Endometrium (tissue), 2 donors: ENCODE measurements around the gene NOSTRIN.
"Not testable (repeated sequence)": the region's sequence is repeated elsewhere in the genome, so short reads cannot be mapped to it uniquely, and the experiment has no call there.

Experiments used
- FAIRE-seq: peaks from 2 replicates; lab custom pipeline; 2012; peaks lifted over from hg19 to GRCh38; lab: Jason Lieb, UNC
- donor health status: control.
- donor health status: control.

The NOSTRIN gene

GRCh38 chr2:168819050-168819715, 16.7 kb downstream of the NOSTRIN start:
- no peak for FAIRE-seq

GRCh38 chr2:168819829-168820489, 17.5 kb downstream of the NOSTRIN start:
- FAIRE-seq = no peak

DNA sequence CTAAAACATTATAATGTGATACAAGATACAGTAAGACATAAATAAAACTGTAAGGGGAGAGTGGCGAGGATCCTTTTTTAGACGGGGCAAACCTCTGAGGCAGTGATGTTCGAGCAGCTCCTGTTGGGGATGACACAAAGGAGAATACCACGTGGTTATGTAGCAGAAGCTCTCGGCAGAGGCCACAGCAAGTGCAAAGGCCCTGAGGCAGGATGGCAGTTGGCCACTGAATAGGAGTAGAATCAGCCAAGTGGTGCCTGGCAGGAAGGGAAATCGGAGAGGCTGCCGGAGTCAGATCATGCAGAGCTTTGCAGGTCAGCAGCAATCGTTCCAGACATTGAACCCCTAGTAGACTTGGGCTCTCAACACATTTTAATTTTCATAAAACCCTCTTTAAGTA, 19.1 kb downstream of the NOSTRIN start:
- FAIRE-seq = no peak

- FAIRE-seq = no peak
Observed at GRCh38 chr2:168821992-168822391, 19.6 kb downstream of the NOSTRIN start.

DNA sequence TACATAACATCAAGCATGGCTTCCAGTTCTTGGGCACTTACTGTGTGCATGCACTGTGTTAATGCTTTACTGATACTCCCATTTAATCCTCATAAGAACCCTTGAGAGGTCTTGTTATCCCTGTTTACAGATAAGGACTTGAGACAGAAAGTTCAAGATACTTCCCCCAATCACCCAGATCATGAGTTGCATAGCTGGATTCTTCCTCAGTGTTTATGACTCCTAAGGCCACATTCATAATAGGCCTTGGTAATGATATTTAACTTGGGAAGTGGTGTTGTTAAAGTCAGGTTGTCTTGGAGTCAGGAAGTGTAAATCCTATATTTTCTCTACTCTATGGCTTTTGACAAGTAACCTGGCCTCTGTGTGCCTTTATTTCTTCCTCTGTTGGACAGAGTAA, 22.7 kb downstream of the NOSTRIN start:
- FAIRE-seq = no peak

DNA sequence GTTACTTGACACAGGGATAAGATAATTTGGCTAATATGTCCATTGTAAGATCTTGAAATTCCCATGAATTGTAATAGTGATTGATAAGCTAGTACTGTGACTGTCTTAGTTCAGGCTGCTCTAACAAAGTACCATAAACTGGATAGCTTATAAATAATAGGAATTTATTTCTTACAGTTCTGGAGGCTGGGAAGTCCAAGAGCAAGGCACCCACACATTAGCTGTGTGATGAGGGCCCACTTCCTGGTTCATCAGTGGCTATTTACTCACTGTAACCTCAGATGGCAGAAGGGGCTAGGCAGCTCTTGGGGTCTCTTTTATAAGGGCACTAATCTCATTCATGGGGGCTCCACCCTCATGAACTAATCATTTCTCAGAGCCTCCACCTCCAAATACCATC, 28.5 kb downstream of the NOSTRIN start:
- no peak for FAIRE-seq

DNA sequence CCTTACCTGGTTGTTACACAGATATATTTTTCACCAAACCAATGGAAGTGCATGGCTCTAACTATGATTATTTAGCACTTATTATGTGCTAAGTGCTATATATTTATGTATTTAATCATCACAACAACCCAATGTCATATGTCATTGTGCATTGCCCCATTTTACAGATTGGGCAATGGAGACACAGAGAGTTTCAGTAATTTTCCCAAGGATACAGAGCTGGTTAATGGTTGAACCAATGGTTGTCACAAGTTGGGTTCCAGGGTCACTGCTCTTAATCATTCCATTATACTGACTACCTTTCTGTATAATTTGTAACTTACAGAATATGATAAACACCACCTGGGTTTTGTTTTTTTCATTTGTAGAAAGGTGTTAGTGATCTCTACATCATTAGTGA, 29.2 kb downstream of the NOSTRIN start:
- FAIRE-seq = no peak

- FAIRE-seq = no peak
Observed at GRCh38 chr2:168835969-168836368, 33.5 kb downstream of the NOSTRIN start.

GRCh38 chr2:168841445-168841844, 39.0 kb downstream of the NOSTRIN start:
- no peak for FAIRE-seq

GRCh38 chr2:168843253-168843652, 40.8 kb downstream of the NOSTRIN start:
- FAIRE-seq = no peak

DNA sequence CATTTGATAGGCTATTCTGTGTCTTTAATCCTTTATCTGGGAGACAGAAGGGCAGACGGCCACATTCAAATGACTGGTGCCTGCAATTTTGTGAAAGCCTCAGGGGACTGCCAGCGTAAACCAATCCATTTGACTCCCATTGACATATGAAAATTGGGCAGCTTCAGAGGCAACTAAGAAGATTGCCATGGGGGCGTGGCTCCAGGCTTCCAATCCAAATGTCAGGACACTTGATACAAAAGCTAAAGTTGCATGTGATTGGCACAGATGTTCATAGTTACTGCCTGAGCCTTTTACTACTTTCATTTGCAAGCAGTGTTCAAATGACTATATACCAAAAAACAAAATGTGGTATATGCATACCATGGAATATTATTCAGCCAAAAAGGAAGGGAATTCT, 45.8 kb downstream of the NOSTRIN start:
- no peak for FAIRE-seq

- no peak for FAIRE-seq
Observed at GRCh38 chr2:168849610-168850009, 47.2 kb downstream of the NOSTRIN start.

- FAIRE-seq = no peak
Observed at GRCh38 chr2:168850846-168851245, 48.4 kb downstream of the NOSTRIN start.

DNA sequence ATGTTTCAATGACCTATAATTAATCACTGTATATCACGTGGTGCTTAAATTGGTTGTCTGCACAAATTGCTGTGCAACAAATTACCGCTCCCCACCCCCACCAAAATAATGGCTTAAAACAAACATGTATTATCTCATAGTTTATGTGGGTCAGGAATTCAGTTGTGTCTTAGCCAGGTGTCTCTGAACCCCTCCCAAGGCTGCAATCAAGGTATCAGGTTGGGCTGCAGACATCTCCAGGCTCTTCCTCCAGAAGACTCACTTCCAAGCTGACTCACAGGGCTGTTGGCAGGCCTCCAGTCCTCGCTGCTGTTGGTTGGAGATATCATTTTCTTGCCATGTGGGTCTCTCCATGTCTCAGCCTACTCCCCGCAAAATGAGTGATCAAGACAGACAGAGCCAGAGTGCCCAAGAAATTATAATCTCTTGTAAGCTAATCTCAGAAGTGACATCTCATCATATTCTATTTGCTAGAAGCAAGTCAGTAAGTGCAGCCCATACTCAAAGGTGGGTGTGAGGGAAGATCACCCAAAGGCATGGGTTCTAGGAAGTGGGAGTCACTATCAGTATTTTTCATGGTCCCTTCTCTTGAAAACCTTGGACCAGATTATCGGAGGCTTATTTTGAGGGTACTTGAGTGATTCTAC, 49.4 kb downstream of the NOSTRIN start:
- FAIRE-seq = no peak

DNA sequence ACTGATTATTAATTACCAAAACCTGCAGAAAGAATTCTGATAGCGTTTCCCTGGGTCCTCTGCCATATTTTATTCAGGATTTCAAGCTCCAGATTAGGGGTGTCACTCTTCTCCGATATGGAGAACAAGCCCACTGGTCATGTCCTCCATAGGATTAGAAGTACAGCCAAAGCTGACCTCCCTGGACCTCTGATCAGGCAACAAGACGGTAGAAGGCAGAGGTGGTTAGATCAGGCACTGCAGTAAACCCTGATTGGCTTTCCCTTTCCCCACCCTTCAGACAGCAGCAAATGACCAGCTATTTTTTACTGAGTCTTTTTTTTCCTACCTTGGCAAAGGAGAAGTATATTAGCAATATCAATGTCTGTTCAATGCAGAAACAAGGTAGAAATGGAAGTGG, 50.0 kb downstream of the NOSTRIN start:
- no peak for FAIRE-seq

DNA sequence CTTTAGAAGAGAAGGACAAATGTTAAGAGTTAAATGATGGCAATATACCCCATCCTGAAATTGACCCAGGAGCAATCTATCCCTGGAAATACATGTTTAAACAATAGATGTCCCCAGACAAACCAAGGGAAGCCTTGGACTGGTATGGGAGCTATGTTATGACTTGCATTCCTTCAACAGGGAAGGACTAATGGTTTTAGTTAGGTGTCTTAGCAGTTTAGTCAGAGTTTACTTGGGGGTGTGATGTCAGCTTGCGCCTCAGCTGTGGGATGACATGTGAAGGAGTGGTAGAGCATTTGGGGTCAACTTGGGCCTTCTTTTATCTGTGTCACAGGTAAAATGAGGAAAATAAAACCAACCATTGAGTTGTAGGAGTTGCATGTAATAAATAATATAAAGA, 51.0 kb downstream of the NOSTRIN start:
- no peak for FAIRE-seq

DNA sequence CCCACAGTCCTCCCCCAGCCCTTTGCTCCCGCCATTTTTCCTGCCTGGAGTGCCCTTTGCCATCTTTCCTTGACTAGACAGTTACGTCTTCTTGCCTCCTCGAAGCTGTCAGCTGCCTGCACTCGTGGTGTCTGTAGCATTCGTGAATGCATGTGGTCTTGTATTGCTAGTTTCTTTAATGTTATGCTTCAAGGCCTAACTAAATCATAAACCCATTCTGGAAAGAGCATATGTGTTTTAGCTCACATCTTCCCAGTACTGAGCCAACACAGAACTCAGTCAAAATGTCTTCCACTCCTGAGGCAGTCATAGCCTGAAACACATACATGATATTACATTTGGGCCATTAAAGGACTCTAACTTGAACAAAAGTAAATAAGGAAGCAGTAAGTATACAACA, 52.2 kb downstream of the NOSTRIN start:
- FAIRE-seq = no peak

- no peak for FAIRE-seq
Observed at GRCh38 chr2:168855601-168856000, 53.2 kb downstream of the NOSTRIN start.

- no peak for FAIRE-seq
Observed at GRCh38 chr2:168858146-168858545, 55.7 kb downstream of the NOSTRIN start.

DNA sequence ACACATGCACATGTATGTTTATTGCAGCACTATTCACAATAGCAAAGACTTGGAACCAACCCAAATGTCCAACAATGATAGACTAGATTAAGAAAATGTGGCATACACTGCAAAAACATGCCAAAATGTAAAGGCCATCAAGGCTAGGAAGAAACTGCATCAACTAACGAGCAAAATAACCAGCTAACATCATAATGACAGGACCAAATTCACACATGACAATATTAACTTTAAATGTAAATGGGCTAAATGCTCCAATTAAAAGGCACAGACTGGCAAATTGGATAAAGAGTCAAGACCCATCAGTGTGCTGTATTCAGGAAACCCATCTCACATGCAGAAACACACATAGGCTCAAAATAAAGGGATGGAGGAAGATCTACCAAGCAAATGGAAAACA, 64.7 kb downstream of the NOSTRIN start:
- FAIRE-seq = not testable (repeated sequence)

GRCh38 chr2:168870369-168870768, 67.9 kb downstream of the NOSTRIN start:
- not testable (repeated sequence) for FAIRE-seq

GRCh38 chr2:168870824-168871223, 68.4 kb downstream of the NOSTRIN start:
- FAIRE-seq = not testable (repeated sequence)

GRCh38 chr2:168874368-168875054, 72.1 kb downstream of the NOSTRIN start:
- FAIRE-seq = no peak
